C4-2B (cell line): ENCODE measurements around the gene AMOTL2.

Source experiments
- H3K27ac ChIP-seq: fragments of 450-650 bp; 2 replicates; pipeline ENCODE4 v1.5.1; 2017
- ZFX ChIP-seq: fragments of 450-650 bp; IDR thresholded peaks from 2 replicates; pipeline ENCODE4 v1.6.1; 2017
- TF ChIP-seq, protein P1 (sequence below): fragments of 450-650 bp; conservative IDR thresholded peaks from 2 replicates; pipeline ENCODE4 v1.5.1; 2017; ENCODE audit warnings: mild to moderate bottlenecking

Gene AMOTL2

DNA sequence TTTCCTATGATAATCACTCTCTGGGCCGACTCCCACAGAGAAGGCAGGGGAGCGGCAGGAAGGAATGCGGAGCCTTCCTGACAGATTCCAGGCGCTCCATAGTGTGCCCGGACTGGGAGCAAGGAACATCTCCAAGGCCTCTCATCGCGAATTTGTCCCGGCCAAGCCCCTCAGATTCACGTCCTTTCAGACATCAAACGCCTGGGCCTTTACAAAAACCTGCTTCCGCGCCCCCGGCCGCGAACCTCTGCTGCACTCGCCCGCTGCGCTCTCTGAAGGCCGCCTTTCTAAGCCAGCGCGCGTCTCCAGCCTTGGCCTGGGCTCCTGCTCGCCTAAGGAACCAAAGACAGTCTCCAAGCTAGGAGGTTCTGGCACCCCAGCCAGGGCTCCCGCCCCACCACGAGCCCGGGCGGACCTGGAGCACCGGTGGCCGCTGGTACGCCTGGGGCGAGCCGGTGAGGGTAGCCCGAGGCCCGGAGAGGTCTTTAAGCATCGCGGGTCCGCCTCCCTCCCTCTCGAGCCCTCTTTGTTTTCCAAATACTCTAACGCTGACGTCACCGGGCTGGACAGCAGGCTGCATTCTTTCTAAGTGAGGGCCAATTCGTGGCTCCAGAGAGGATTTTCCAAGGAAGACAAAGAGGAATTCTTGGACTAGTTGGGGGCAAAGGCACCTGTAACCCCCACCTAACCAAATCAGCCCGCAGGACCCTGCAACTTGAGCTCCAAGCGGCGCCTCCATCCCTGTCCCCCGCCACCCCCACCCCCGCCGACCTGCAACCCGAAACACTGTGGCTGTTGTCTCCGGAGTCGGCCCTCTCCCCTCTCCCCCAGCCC is 759 bp downstream of the AMOTL2 start:
- H3K27ac ChIP-seq: peak overlapping the region; percentile 62
- no peak for TF ChIP-seq ZFX

DNA sequence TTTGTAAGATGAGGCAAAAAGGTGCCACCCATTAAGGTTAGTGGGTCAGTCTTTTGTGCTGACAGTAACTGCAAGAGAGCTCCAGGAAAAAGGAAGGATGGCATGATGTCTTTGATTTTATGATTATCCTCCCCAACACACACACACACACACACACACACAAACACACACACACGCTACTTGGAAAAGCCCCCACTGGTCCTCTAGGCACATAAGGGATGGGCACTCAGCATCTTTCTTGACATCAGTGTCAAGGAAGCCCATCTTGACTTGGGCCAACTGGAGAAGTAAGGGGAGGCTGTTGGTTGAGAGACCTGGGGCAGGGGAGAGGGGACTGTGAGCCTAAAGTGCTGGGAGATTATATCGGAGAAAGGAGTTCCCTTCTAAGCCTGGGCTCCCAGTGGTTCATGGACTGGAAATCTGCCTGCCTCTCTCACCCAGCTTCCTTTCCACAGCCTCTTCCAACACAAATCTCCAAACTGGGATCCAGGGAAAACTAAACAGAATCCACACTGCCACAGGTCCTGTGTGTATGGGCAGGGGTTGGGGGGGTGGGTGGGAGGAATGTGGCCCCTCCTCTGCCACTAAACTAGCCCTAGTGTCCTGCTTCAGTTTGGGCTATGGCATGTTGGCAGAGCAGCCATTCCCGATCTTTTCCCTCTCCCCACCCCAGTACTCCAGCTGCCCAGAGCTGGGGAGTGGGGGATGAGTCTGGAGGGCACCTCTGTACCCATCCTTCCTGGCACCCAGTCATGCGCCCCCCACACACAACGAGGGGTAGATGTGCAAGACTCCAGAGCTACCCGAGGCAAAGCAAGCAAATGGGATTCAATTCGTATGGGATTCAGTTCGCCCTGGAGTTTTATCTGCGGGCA is 1.6 kb downstream of the AMOTL2 start:
- no peak for TF ChIP-seq ZFX
- TF ChIP-seq, protein P1, sequence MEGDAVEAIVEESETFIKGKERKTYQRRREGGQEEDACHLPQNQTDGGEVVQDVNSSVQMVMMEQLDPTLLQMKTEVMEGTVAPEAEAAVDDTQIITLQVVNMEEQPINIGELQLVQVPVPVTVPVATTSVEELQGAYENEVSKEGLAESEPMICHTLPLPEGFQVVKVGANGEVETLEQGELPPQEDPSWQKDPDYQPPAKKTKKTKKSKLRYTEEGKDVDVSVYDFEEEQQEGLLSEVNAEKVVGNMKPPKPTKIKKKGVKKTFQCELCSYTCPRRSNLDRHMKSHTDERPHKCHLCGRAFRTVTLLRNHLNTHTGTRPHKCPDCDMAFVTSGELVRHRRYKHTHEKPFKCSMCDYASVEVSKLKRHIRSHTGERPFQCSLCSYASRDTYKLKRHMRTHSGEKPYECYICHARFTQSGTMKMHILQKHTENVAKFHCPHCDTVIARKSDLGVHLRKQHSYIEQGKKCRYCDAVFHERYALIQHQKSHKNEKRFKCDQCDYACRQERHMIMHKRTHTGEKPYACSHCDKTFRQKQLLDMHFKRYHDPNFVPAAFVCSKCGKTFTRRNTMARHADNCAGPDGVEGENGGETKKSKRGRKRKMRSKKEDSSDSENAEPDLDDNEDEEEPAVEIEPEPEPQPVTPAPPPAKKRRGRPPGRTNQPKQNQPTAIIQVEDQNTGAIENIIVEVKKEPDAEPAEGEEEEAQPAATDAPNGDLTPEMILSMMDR: no peak
- no peak overlapping the region for H3K27ac ChIP-seq

DNA sequence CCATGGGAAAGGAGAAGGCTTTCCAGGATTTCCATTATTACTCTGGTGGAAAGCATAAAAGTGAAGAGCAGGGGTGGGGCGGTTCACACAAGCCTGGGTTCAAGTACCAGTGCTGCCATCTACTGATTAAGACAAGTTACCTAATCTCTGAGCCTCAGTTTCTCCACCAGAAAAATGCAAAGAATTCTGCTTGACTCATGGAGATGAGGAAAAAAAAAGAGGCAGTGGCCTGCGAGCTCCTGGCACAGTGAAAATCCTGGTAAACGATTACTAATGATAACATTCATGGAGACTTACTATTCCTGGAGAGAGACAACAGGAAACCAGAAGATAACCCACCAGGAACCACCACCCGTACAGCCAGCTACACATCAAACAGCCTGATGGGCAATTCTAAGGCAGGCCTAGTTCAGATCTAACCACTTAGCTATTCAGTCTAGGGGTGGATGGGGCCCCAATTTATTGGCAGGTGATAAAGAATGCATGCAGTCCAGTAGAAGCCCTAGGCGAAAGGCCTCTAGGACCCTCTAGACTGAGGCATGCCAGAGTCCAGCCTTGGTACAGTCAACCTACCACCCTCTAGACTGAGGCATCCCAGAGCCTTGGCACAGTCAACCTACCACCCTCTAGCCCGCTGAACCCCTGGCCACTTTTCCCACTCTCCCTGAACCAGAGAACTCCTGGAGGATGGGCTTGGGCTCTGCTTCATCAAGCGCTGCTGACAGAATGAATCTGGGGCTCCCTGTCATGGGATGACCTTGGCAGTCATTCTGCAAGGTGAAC is 2.5 kb downstream of the AMOTL2 start:
- TF ChIP-seq, protein P1: no peak
- no peak for TF ChIP-seq ZFX
- no peak overlapping the region for H3K27ac ChIP-seq

DNA sequence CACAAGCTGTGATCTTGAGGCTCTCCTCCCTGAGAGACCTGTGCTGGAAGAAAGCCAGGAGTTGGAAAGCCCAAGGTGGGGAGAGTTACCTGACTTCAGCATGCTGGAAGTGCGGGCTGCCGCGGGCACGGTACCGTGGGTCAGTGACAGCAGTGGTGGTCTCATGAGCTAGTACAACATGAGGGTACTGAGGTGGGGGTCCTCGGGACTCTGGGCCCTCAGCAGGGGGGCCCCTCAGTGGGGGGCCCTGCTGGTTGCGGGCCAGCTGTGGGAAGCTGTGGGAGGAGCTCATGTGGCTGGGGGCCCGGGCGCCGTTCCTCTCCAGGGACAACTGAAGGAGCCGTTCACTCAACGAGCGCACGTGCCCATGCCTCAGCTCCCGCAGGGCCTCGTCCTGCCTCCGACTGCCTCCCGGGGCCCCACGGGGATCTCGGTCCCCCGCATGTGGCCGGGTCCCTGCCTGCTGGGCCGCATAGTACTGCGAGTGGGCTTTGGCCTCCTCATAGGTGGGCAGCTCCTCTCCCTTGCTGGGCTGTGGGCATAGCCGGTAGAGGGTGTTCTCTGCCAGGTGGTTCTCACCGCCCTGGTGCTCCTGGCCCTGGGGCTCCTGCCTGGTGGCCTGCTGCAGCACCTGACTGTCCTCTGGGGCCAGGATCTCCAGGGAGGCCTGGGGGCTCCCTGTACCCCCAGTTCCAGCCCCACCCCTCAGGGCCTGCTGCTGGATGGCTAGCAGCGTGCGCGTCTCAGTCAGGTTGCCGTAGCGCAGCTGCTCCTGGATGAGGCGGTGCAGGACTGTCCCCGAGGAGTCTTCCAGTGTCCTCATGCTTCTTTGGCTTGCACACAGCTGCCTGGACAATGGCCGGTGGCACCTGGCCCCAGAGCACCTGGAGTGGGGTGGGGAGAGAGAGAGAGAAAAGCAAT is 3.4 kb downstream of the AMOTL2 start:
- no peak overlapping the region for H3K27ac ChIP-seq

DNA sequence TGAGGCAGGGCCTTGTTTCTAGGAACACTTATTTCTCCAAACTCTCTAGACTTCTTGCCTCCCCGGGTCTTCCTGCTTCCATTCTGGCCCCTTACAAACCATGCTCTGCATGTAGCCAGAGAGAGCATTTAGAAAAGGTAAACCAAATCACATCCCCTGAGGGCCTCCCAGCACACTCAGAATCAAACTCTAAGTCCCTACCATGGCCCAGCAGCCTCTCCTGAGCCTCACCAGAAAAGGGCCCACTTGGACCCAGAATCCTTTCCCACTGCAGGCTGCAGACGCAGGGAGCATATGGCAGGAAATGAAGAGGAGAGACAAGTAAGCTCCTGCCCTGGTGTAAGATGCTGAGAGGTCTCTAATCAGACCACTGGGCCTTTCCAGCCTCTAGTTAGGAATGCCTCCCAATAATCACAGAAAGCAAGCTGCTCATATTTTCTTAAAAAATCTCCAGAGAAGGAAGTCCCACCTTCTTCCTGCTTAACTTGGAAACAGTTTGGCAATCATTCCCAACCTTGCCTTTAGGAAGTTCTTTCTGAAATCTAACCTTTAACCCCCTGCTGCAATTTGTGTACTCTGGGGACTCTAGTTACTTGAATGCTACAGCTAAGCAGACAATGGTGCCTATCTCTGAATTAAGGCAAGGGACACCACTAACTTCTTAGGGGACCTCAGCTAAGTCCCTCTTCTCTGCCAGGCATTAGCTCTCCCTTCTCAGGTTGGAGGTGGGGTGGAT is 4.2 kb downstream of the AMOTL2 start:
- no peak overlapping the region for H3K27ac ChIP-seq
- TF ChIP-seq ZFX: no peak
- TF ChIP-seq, protein P1: no peak

More for the DNA sequence above, 3.4 kb downstream of the AMOTL2 start:
- no peak for TF ChIP-seq ZFX
- TF ChIP-seq, protein P1: no peak

DNA sequence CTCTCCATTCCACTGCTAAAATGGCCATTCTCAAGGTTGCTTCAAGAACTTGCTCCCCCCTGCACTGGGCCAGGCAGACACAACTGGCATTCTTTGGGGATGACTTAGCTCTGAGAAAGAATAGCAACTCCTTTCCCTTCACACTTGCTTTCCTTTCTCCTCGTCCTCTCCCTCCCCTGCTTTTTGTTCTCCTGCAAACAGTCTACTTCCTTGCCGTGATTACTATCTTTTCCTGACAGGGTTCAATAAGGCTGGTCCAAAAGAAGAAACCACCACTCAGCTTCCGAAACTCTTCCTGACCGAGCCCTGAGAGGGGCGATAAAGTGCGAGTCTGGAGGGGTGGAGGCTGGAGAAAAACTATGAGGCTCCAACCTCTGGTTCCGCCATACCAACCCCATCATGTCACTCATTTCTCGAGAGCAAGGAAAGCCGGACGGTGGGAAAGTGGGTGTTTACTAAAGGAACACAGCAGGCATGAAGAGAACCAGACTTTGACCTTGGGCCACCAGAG is 5.0 kb downstream of the AMOTL2 start:
- TF ChIP-seq, protein P1: no peak
- TF ChIP-seq ZFX: no peak
- no peak overlapping the region for H3K27ac ChIP-seq
